Measurements from ENCODE around the gene ZMYND8.
A peak's percentile ranks its signal among the peaks of the same experiment; 100 is the strongest.

ZMYND8 gene

GRCh38 chr20:47230811-47231256 is 125.7 kb downstream of the ZMYND8 start:
- Histone ChIP-seq H3K36me3 (peaks cover 36 to 81% (median 51%) of the 10 kb centered on the region in 3 donors), H3K27ac (peak overlapping the region; percentile 56 to 70)

GRCh38 chr20:47228654-47229053 is 127.8 kb downstream of the ZMYND8 start:
- no peak for DNase-seq
- intact Hi-C loops (cut with DNase I; ENCODE audit: low total_unique reads) = no loop called here
- Histone ChIP-seq H3K27ac (no peak overlapping the region), H3K9me3 (no peaks in the 10 kb centered on the region), H3K4me1 (peaks cover 0 to 24% (median 4%) of the 10 kb centered on the region in 4 donors), H3K36me3 (peaks cover 37 to 80% (median 54%) of the 10 kb centered on the region in 3 donors), H3K4me3 (no peak overlapping the region), H3K27me3 (no peaks in the 10 kb centered on the region)
- TF ChIP-seq CTCF (IDR thresholded peaks at IDR 0.05) = no peak

More at GRCh38 chr20:47230811-47231256, 125.7 kb downstream of the ZMYND8 start:
- no peak overlapping the region for H3K4me3 ChIP-seq
- peaks cover 0 to 24% (median 4%) of the 10 kb centered on the region in 4 donors for H3K4me1 ChIP-seq
- no peaks in the 10 kb centered on the region for H3K9me3 ChIP-seq
- intact Hi-C loops (cut with DNase I; ENCODE audit: low total_unique reads) = no loop called here
- no peaks in the 10 kb centered on the region for H3K27me3 ChIP-seq
- no peak for TF ChIP-seq CTCF (IDR thresholded peaks at IDR 0.05)
- DNase-seq = no peak

- intact Hi-C loops (cut with DNase I; ENCODE audit: low total_unique reads) = no loop called here
- H3K36me3 ChIP-seq = peaks cover 42 to 82% (median 62%) of the 10 kb centered on the region in 3 donors
- TF ChIP-seq CTCF (IDR thresholded peaks at IDR 0.05) = no peak
Observed at GRCh38 chr20:47227576-47227975, 128.9 kb downstream of the ZMYND8 start.

GRCh38 chr20:47227119-47227518 is 129.4 kb downstream of the ZMYND8 start:
- no peak overlapping the region for H3K4me3 ChIP-seq
- no peaks in the 10 kb centered on the region for H3K27me3 ChIP-seq
- intact Hi-C loops (cut with DNase I; ENCODE audit: low total_unique reads) = no loop called here
- no peaks in the 10 kb centered on the region for H3K9me3 ChIP-seq
- no peak for DNase-seq
- H3K36me3 ChIP-seq = peaks cover 46 to 82% (median 66%) of the 10 kb centered on the region in 3 donors
- TF ChIP-seq CTCF (IDR thresholded peaks at IDR 0.05) = no peak
- peaks cover 0 to 18% (median 4%) of the 10 kb centered on the region in 4 donors for H3K4me1 ChIP-seq
- no peak overlapping the region for H3K27ac ChIP-seq

More at GRCh38 chr20:47227576-47227975, 128.9 kb downstream of the ZMYND8 start:
- H3K27ac ChIP-seq = no peak overlapping the region
- no peak overlapping the region for H3K4me3 ChIP-seq
- H3K27me3 ChIP-seq = no peaks in the 10 kb centered on the region
- H3K9me3 ChIP-seq = no peaks in the 10 kb centered on the region
- no peak for DNase-seq
- peaks cover 0 to 23% (median 4%) of the 10 kb centered on the region in 4 donors for H3K4me1 ChIP-seq

GRCh38 chr20:47225458-47225857 is 131.0 kb downstream of the ZMYND8 start:
- Histone ChIP-seq H3K9me3 (no peaks in the 10 kb centered on the region), H3K27ac (no peak overlapping the region), H3K4me3 (no peak overlapping the region), H3K36me3 (peaks cover 61 to 93% (median 81%) of the 10 kb centered on the region in 3 donors), H3K27me3 (no peaks in the 10 kb centered on the region), H3K4me1 (peaks cover 0 to 1% (median 0%) of the 10 kb centered on the region in 4 donors)
- no peak for DNase-seq
- TF ChIP-seq CTCF (IDR thresholded peaks at IDR 0.05) = no peak
- intact Hi-C loops (cut with DNase I; ENCODE audit: low total_unique reads) = no loop called here

GRCh38 chr20:47224857-47225256 is 131.6 kb downstream of the ZMYND8 start:
- intact Hi-C loops (cut with DNase I; ENCODE audit: low total_unique reads) = no loop called here
- Histone ChIP-seq H3K4me1 (no peaks in the 10 kb centered on the region), H3K27ac (no peak overlapping the region), H3K9me3 (no peaks in the 10 kb centered on the region), H3K36me3 (peaks cover 66 to 99% (median 84%) of the 10 kb centered on the region in 3 donors), H3K4me3 (no peak overlapping the region), H3K27me3 (no peaks in the 10 kb centered on the region)
- DNase-seq = no peak
- TF ChIP-seq CTCF (IDR thresholded peaks at IDR 0.05) = no peak
